Osteoblast (primary cell): Measurements from ENCODE around the gene IVD. TPM values are rescaled to one million over a fixed set of nuclear protein-coding genes. Genes with fewer than 3 reads are reported as not detected.

Source experiments
- DNase-seq: peaks from one replicate; pipeline ENCODE4 v3.0.0; 2011; ENCODE audit warnings: low spot score, mixed read lengths; ENCODE audit not compliant: insufficient read length; ENCODE audit errors: missing footprints
- H2AFZ ChIP-seq: 2 replicates; pipeline ENCODE4 v1.6.0; 2011; ENCODE audit warnings: mild to moderate bottlenecking, low read length
- H3K27ac ChIP-seq: 2 replicates; pipeline ENCODE4 v1.5.1; 2011; ENCODE audit warnings: mild to moderate bottlenecking, low read depth, low read length, moderate library complexity
- H3K27me3 ChIP-seq: 2 replicates; pipeline ENCODE4 v1.6.0; 2012; ENCODE audit warnings: mild to moderate bottlenecking, control low read depth, inconsistent platforms, low read length, moderate library complexity; ENCODE audit not compliant: insufficient read depth
- H3K36me3 ChIP-seq: 2 replicates; pipeline ENCODE4 v1.5.1; 2011; ENCODE audit warnings: mild to moderate bottlenecking, low read length, control low read depth, moderate library complexity; ENCODE audit not compliant: insufficient read depth
- H3K4me1 ChIP-seq: 2 replicates; pipeline ENCODE4 v1.5.1; 2011; ENCODE audit warnings: mild to moderate bottlenecking, low read length, control low read depth, moderate library complexity; ENCODE audit not compliant: insufficient read depth
- H3K4me2 ChIP-seq: 2 replicates; pipeline ENCODE4 v1.6.0; 2011; ENCODE audit warnings: mild to moderate bottlenecking, low read length; ENCODE audit not compliant: insufficient read depth
- H3K4me3 ChIP-seq: fragments of 200-600 bp; sonication (generic); 3 replicates; pipeline ENCODE4 v1.5.1; 2012; ENCODE audit warnings: mild to moderate bottlenecking, low read length, inconsistent platforms; ENCODE audit not compliant: insufficient read depth
- H3K79me2 ChIP-seq: 2 replicates; pipeline ENCODE4 v1.6.0; 2012; ENCODE audit warnings: mild to moderate bottlenecking, low read length, control low read depth, inconsistent platforms; ENCODE audit not compliant: insufficient read depth
- H3K9me3 ChIP-seq: 2 replicates; pipeline ENCODE4 v1.5.1; 2011; ENCODE audit warnings: low read depth, low read length, control low read depth
- H4K20me1 ChIP-seq: 2 replicates; pipeline ENCODE4 v1.6.0; 2012; ENCODE audit warnings: mild to moderate bottlenecking, low read length, control low read depth; ENCODE audit not compliant: insufficient read depth
- total RNA-seq: library from RNA; depleted of rRNA; stranded (reverse); fragments of >200 nt; gene quantifications from 2 replicates; pipeline ENCODE4 v1.2.3, GENCODE V29; 2012
- TF ChIP-seq, protein P1 (sequence below): IDR thresholded peaks from 2 replicates; pipeline ENCODE4 v1.5.1; 2011; ENCODE audit warnings: mild to moderate bottlenecking, low read depth, low read length, moderate library complexity; ENCODE audit errors: extremely low read depth

Gene IVD
- total RNA-seq, 1 donor = 46.3 TPM

DNA sequence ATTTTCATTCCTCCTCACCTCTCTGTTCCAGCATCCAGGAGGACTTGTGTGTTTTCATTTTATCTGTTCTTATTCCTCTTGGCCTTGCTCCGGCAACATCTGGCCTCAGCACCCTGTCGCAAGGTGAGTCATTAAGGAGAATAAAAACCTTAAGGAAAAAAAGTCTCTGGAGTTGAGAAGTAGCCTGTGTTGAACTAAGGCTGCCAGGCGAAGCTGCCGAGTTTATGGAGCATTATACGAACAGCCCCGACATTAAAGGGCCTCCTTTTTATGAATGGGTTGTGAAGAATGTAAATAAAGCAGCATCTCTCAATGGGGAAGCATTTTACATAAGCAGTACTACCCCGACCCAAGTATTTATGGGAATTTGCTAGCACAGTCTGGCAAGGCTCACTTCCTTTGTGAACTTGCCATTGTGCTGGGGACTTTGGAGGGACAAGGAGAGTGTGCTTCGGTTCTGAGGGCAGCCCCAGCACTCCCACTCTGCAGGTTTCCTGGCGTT lies 39.9 kb downstream of the IVD start:
- H3K4me2 ChIP-seq = no peak overlapping the region
- TF ChIP-seq, protein P1, sequence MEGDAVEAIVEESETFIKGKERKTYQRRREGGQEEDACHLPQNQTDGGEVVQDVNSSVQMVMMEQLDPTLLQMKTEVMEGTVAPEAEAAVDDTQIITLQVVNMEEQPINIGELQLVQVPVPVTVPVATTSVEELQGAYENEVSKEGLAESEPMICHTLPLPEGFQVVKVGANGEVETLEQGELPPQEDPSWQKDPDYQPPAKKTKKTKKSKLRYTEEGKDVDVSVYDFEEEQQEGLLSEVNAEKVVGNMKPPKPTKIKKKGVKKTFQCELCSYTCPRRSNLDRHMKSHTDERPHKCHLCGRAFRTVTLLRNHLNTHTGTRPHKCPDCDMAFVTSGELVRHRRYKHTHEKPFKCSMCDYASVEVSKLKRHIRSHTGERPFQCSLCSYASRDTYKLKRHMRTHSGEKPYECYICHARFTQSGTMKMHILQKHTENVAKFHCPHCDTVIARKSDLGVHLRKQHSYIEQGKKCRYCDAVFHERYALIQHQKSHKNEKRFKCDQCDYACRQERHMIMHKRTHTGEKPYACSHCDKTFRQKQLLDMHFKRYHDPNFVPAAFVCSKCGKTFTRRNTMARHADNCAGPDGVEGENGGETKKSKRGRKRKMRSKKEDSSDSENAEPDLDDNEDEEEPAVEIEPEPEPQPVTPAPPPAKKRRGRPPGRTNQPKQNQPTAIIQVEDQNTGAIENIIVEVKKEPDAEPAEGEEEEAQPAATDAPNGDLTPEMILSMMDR = no peak
- H3K4me1 ChIP-seq = peaks cover 7% of the 10 kb centered on the region
- no peaks in the 10 kb centered on the region for H3K9me3 ChIP-seq
- no peak overlapping the region for H3K4me3 ChIP-seq
- no peak overlapping the region for H3K27ac ChIP-seq
- H3K79me2 ChIP-seq = peaks cover 65% of the 10 kb centered on the region
- no peak overlapping the region for H2AFZ ChIP-seq
- H3K27me3 ChIP-seq = no peaks in the 10 kb centered on the region
- peaks cover 70% of the 10 kb centered on the region for H4K20me1 ChIP-seq
- H3K36me3 ChIP-seq = no peaks in the 10 kb centered on the region
- DNase-seq = peak; percentile 73

DNA sequence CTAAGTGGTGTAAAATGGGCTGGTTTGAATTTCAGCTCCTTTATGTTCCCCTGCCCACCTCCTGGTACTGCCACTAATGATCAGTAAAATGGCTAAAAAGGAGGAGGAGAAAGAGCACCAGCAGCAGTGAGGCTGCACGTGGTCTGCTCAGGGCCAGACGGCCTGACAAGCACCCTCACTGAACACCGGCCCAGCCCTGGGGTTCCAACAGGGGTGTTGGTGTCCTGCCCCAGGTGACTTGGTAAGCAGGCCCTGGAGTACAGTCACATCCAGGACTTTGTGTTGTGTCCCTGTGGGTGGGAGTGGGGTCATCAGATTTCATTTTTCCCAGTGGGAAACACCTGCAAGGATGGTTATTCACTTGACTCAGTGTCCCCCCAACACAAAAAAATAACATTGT lies 40.5 kb downstream of the IVD start:
- H2AFZ ChIP-seq = no peak overlapping the region
- no peak overlapping the region for H3K27ac ChIP-seq
- no peak overlapping the region for H3K4me3 ChIP-seq
- H3K36me3 ChIP-seq = no peaks in the 10 kb centered on the region
- H3K79me2 ChIP-seq = peaks cover 69% of the 10 kb centered on the region
- DNase-seq = peak; percentile 51
- H4K20me1 ChIP-seq = peaks cover 72% of the 10 kb centered on the region
- H3K27me3 ChIP-seq = no peaks in the 10 kb centered on the region
- H3K4me2 ChIP-seq = no peak overlapping the region
- no peaks in the 10 kb centered on the region for H3K9me3 ChIP-seq
- TF ChIP-seq, protein P1 = no peak
- peaks cover 7% of the 10 kb centered on the region for H3K4me1 ChIP-seq

DNA sequence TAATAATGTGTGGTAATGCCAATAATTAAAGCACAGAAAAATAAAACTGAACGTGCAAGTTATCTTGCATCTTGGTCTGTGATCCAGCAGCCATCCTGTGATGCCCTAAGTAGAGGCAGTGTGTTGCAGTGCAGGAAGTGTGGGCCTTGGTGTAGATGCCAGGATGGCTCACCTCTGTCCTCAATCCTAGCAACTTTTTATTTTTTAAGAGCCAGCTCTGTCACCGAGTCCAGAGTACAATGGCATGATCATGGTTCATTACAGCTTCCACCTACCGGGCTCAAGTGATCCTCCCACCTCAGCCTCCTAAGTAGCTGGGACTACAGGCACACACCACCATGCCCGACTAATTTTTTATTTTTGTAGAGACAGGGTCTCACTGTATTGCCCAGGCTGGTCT lies 42.8 kb downstream of the IVD start:
- TF ChIP-seq, protein P1 = no peak
- no peak for DNase-seq
- Histone ChIP-seq H3K4me2 (no peak overlapping the region), H4K20me1 (peaks cover 81% of the 10 kb centered on the region), H3K4me3 (no peak overlapping the region), H3K4me1 (peaks cover 7% of the 10 kb centered on the region), H3K36me3 (no peaks in the 10 kb centered on the region), H3K27ac (no peak overlapping the region), H3K27me3 (no peaks in the 10 kb centered on the region), H2AFZ (no peak overlapping the region), H3K9me3 (no peaks in the 10 kb centered on the region), H3K79me2 (peaks cover 71% of the 10 kb centered on the region)

DNA sequence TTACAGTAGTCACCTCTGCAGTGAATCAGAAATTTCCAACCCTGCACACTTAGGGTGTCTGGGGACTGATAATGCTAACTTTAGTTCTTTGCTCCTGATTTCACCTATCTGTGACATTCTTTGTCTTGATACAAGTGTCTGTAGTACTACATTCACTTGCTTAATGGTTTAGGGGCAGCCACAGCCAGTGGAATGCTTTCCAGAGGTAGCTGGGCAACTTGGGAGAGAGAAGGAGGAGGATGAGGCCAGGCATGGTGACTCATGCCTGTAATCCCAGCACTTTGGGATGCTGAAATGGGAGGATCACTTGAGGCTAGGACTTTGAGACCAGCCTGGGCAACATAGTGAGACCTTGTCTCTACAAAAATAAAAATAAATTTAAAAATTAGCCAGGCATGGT lies 43.7 kb downstream of the IVD start:
- no peak overlapping the region for H3K27ac ChIP-seq
- H3K9me3 ChIP-seq = no peaks in the 10 kb centered on the region
- no peak overlapping the region for H2AFZ ChIP-seq
- peaks cover 7% of the 10 kb centered on the region for H3K4me1 ChIP-seq
- no peak overlapping the region for H3K4me2 ChIP-seq
- no peaks in the 10 kb centered on the region for H3K27me3 ChIP-seq
- H3K79me2 ChIP-seq = peaks cover 62% of the 10 kb centered on the region
- H3K4me3 ChIP-seq = no peak overlapping the region
- H3K36me3 ChIP-seq = no peaks in the 10 kb centered on the region
- H4K20me1 ChIP-seq = peaks cover 78% of the 10 kb centered on the region
- DNase-seq = peak; percentile 81
- TF ChIP-seq, protein P1 = no peak
